HG02642 (cell line): Measurements from ENCODE around the gene TM7SF3.

Experiments
- ATAC-seq: cut with Tn5 transposase; IDR thresholded peaks from one replicate; pipeline ENCODE4 v1.9.1; 2021; ENCODE audit warnings: mild to moderate bottlenecking; ENCODE audit not compliant: unreplicated experiment, poor library complexity

TM7SF3 gene

DNA sequence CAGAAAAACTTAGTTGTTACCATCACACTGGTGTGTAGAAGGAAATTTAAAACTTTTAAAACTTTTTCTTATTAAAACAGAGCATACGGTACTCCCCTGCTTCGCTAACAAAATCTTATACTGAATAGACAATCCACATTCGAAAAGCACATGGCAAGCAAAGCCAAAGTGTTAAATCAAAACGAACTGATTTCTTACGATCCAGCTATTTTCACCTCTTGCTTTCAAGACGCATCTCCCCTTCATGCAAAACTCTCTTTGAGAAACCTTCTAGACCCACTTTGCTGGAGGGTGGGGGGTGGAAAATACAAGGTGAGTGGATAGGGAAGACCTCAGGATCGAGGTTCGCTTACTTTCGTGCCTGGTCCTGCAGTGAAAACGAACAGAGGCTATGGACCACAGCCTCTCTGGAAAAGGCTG is 76.7 kb downstream of the TM7SF3 start:
- no peak for ATAC-seq

DNA sequence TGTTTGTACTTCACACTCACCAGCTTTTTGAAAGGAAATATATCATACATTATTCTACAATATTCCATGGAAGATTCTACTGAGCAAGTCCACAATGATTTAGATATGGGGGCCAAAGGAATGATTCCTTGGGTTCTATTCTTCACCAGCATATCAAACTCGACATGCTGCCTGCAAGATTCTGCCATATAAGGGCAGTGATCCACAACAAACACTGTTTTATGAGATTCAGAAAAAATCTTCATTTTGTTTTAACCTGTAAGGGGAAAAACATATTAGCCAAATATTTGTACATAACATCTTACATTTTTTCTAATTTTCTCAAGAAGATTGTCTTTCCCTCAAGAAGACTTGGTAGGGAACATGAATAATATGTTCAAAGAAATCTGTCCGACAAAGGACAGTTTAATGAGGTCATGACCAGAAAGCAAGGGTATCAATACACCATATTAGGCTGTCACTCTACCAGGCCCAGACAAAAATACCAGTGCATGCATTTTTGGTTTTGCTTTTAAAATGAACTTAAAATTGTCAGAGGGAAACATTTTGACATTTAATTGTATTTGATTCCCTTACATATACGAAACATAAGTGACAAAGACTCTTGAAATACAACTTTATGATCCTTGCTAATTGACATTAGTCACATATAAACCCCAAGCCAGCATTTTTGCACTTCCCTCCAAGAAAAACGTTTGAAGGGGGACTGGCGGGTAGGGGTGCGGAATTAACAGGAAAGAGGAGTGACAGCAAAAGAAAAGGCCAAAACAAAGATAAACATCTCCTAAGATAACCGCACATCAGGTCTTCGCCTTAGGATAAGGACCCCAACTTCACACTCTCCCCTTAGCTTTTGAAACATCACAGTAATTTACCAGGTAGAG is 77.4 kb downstream of the TM7SF3 start:
- ATAC-seq: no peak

DNA sequence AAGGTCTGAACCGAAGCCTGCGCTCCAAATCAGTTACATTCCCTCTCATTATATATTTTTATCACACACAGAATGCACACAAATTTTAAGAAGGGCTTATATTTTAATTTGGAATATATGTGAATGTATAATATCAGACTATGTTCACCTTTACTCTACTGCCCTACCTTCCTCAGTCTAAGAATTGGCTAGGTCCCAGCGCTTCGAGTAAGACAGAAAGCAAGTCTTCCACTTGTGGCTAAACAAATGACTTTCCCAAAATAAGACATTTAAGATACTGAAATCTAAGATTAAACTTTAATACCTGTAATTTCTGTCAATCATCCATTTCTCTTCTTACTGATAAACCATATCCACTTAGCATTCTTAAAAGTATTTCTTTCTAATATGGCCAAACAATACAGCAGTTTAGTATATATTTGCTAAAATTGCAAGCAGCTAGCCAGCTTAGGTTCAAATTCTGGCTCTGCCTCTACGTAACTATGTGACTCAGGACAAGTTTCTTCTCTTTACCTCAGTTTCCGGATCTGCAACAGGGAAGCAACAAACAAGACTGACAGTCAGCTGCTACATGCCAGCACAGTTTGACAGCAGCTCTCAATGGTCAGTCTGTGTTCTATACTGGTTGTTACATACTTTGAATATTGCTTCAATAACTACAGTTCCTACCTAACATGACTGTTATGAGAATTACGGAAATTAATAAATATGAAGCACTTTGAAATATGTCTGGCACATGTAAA is 78.4 kb downstream of the TM7SF3 start:
- ATAC-seq: no peak

DNA sequence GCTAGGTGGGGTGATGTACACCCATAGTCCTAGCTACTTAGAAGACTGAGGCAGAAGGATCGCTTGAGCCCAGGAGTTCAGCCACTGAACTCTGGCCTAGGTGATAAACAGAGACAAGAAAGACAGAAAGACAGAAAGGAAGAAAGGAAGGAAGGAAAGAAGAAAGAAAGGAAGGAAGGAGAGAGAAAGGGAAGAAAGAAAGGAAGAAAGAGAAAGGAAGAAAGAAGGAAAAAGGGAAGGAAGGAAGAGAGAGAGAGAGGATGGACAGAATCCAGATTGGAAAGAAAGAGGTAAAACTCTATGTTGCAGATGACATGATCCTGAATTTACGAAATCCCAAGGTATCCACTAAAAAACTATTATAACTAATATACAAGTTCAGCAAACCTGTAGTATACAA is 84.6 kb downstream of the TM7SF3 start:
- ATAC-seq: no peak

DNA sequence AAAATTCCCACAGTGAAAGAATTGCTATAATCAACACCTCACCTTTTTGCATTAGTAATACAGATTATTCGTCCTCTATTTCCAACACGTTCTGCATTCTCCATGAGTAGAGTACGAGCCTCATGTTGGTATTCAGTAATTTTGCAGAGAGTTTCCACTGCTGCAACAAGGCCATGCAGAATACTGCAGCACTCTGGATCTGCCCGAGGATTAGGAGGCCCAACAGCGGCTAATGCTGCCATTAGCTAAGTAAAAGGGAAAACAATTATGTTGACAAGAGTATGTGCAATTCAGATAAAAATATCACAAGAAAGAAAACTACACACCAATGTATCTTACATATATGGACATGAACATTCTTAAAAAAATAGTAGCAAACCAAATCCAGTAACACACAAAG is 85.5 kb downstream of the TM7SF3 start:
- no peak for ATAC-seq
